ENCODE results near the gene TMEM116.
"Not testable (repeated sequence)": the region's sequence is repeated elsewhere in the genome, so short reads cannot be mapped to it uniquely, and the experiment has no call there.

Gene TMEM116

GRCh38 chr12:111997300-111997699 lies 15.7 kb downstream of the TMEM116 start:
- no peak overlapping the region for H3K4me3 Mint-ChIP-seq
- peaks cover 89% of the 10 kb centered on the region for H3K4me1 Mint-ChIP-seq (ENCODE audit: low read depth)
- no peak overlapping the region for H3K27ac Mint-ChIP-seq

GRCh38 chr12:111995782-111996480 lies 17.0 kb downstream of the TMEM116 start:
- Mint-ChIP-seq H3K4me1 (ENCODE audit: low read depth) (peaks cover 86% of the 10 kb centered on the region), H3K27ac (peak overlapping the region; percentile 42), H3K27me3 (no peaks in the 10 kb centered on the region), H3K4me3 (no peak overlapping the region), H3K36me3 (ENCODE audit: low read depth) (peaks cover 3% of the 10 kb centered on the region), H3K9me3 (no peaks in the 10 kb centered on the region)

More at GRCh38 chr12:111997300-111997699, 15.7 kb downstream of the TMEM116 start:
- Mint-ChIP-seq H3K27me3 (no peaks in the 10 kb centered on the region), H3K9me3 (no peaks in the 10 kb centered on the region), H3K36me3 (ENCODE audit: low read depth) (peaks cover 3% of the 10 kb centered on the region)

- Mint-ChIP-seq H3K4me3 (peak overlapping the region; percentile 85), H3K27ac (peak overlapping the region; percentile 60), H3K4me1 (ENCODE audit: low read depth) (peaks cover 73% of the 10 kb centered on the region)
- not testable (repeated sequence) for H3K27me3 Mint-ChIP-seq; H3K36me3 Mint-ChIP-seq (ENCODE audit: low read depth); H3K9me3 Mint-ChIP-seq
Observed at GRCh38 chr12:111994211-111995111, 18.5 kb downstream of the TMEM116 start.

- peak overlapping the region; percentile 85 for H3K4me3 Mint-ChIP-seq
- H3K9me3 Mint-ChIP-seq = no peaks in the 10 kb centered on the region
- peak overlapping the region; percentile 12 for H3K27ac Mint-ChIP-seq
- H3K27me3 Mint-ChIP-seq = no peaks in the 10 kb centered on the region
- H3K36me3 Mint-ChIP-seq (ENCODE audit: low read depth) = peaks cover 3% of the 10 kb centered on the region
- peaks cover 68% of the 10 kb centered on the region for H3K4me1 Mint-ChIP-seq (ENCODE audit: low read depth)
Observed at GRCh38 chr12:111993292-111994150, 19.4 kb downstream of the TMEM116 start.

GRCh38 chr12:111992464-111992863 lies 20.5 kb downstream of the TMEM116 start:
- Mint-ChIP-seq H3K4me1 (ENCODE audit: low read depth) (peaks cover 59% of the 10 kb centered on the region), H3K4me3 (peak overlapping the region; percentile 5), H3K27me3 (no peaks in the 10 kb centered on the region), H3K36me3 (ENCODE audit: low read depth) (peaks cover 3% of the 10 kb centered on the region), H3K27ac (no peak overlapping the region), H3K9me3 (no peaks in the 10 kb centered on the region)

GRCh38 chr12:111991946-111992345 lies 21.0 kb downstream of the TMEM116 start:
- Mint-ChIP-seq H3K27me3 (no peaks in the 10 kb centered on the region), H3K9me3 (no peaks in the 10 kb centered on the region), H3K4me1 (ENCODE audit: low read depth) (peaks cover 54% of the 10 kb centered on the region), H3K36me3 (ENCODE audit: low read depth) (peaks cover 3% of the 10 kb centered on the region), H3K27ac (peak overlapping the region; percentile 64), H3K4me3 (no peak overlapping the region)

- H3K27ac Mint-ChIP-seq = peak overlapping the region; percentile 64
- H3K27me3 Mint-ChIP-seq = no peaks in the 10 kb centered on the region
- H3K9me3 Mint-ChIP-seq = no peaks in the 10 kb centered on the region
- no peak overlapping the region for H3K4me3 Mint-ChIP-seq
- peaks cover 51% of the 10 kb centered on the region for H3K4me1 Mint-ChIP-seq (ENCODE audit: low read depth)
- peaks cover 3% of the 10 kb centered on the region for H3K36me3 Mint-ChIP-seq (ENCODE audit: low read depth)
Observed at GRCh38 chr12:111991535-111991934, 21.4 kb downstream of the TMEM116 start.

- no peaks in the 10 kb centered on the region for H3K27me3 Mint-ChIP-seq
- H3K9me3 Mint-ChIP-seq = no peaks in the 10 kb centered on the region
- H3K4me1 Mint-ChIP-seq (ENCODE audit: low read depth) = peaks cover 4% of the 10 kb centered on the region
- no peak overlapping the region for H3K27ac Mint-ChIP-seq
- no peak overlapping the region for H3K4me3 Mint-ChIP-seq
- peaks cover 3% of the 10 kb centered on the region for H3K36me3 Mint-ChIP-seq (ENCODE audit: low read depth)
Observed at GRCh38 chr12:111984820-111985219, 28.1 kb downstream of the TMEM116 start.

GRCh38 chr12:111981987-111982386 lies 31.0 kb downstream of the TMEM116 start:
- Mint-ChIP-seq H3K27ac (no peak overlapping the region), H3K4me3 (no peak overlapping the region), H3K36me3 (ENCODE audit: low read depth) (no peaks in the 10 kb centered on the region), H3K27me3 (no peaks in the 10 kb centered on the region), H3K4me1 (ENCODE audit: low read depth) (peaks cover 7% of the 10 kb centered on the region), H3K9me3 (no peaks in the 10 kb centered on the region)

GRCh38 chr12:111980598-111980997 lies 32.4 kb downstream of the TMEM116 start:
- H3K36me3 Mint-ChIP-seq (ENCODE audit: low read depth) = no peaks in the 10 kb centered on the region
- H3K4me3 Mint-ChIP-seq = no peak overlapping the region
- H3K9me3 Mint-ChIP-seq = no peaks in the 10 kb centered on the region
- H3K4me1 Mint-ChIP-seq (ENCODE audit: low read depth) = peaks cover 13% of the 10 kb centered on the region
- H3K27me3 Mint-ChIP-seq = no peaks in the 10 kb centered on the region
- no peak overlapping the region for H3K27ac Mint-ChIP-seq

- peaks cover 13% of the 10 kb centered on the region for H3K4me1 Mint-ChIP-seq (ENCODE audit: low read depth)
- peak overlapping the region; percentile 21 for H3K27ac Mint-ChIP-seq
- no peaks in the 10 kb centered on the region for H3K27me3 Mint-ChIP-seq
- no peaks in the 10 kb centered on the region for H3K36me3 Mint-ChIP-seq (ENCODE audit: low read depth)
- no peaks in the 10 kb centered on the region for H3K9me3 Mint-ChIP-seq
- no peak overlapping the region for H3K4me3 Mint-ChIP-seq
Observed at GRCh38 chr12:111978545-111978944, 34.4 kb downstream of the TMEM116 start.

GRCh38 chr12:111976860-111977259 lies 36.1 kb downstream of the TMEM116 start:
- H3K4me3 Mint-ChIP-seq = no peak overlapping the region
- H3K4me1 Mint-ChIP-seq (ENCODE audit: low read depth) = peaks cover 13% of the 10 kb centered on the region
- H3K36me3 Mint-ChIP-seq (ENCODE audit: low read depth) = no peaks in the 10 kb centered on the region
- no peaks in the 10 kb centered on the region for H3K9me3 Mint-ChIP-seq
- no peaks in the 10 kb centered on the region for H3K27me3 Mint-ChIP-seq
- peak overlapping the region; percentile 32 for H3K27ac Mint-ChIP-seq

- peaks cover 13% of the 10 kb centered on the region for H3K4me1 Mint-ChIP-seq (ENCODE audit: low read depth)
- H3K27ac Mint-ChIP-seq = no peak overlapping the region
- H3K9me3 Mint-ChIP-seq = no peaks in the 10 kb centered on the region
- H3K27me3 Mint-ChIP-seq = no peaks in the 10 kb centered on the region
- no peak overlapping the region for H3K4me3 Mint-ChIP-seq
- H3K36me3 Mint-ChIP-seq (ENCODE audit: low read depth) = peaks cover 1% of the 10 kb centered on the region
Observed at GRCh38 chr12:111976291-111976690, 36.7 kb downstream of the TMEM116 start.

GRCh38 chr12:111975161-111975931 lies 37.6 kb downstream of the TMEM116 start:
- no peaks in the 10 kb centered on the region for H3K9me3 Mint-ChIP-seq
- no peak overlapping the region for H3K4me3 Mint-ChIP-seq
- H3K27ac Mint-ChIP-seq = peak overlapping the region; percentile 11
- peaks cover 7% of the 10 kb centered on the region for H3K36me3 Mint-ChIP-seq (ENCODE audit: low read depth)
- H3K4me1 Mint-ChIP-seq (ENCODE audit: low read depth) = peaks cover 13% of the 10 kb centered on the region
- no peaks in the 10 kb centered on the region for H3K27me3 Mint-ChIP-seq

Data from stimulated activated naive CD8-positive, alpha-beta T cell treated with anti-CD3 and anti-CD28 coated beads, Interleukin-15, Interleukin-2, amounts not matched to agents 100 ng/mL and 50 ng/mL, for 24 hours (primary cell).